K562 (cell line): ENCODE data around the gene CNOT6. TPM values are rescaled to one million over a fixed set of nuclear protein-coding genes. Genes with fewer than 3 reads are reported as not detected.

ENCODE experiments used
- AFF1 ChIP-seq, 2 experiments: fragments of 450-650 bp; IDR thresholded peaks; 2 replicates each; pipeline ENCODE4 v1.6.1; 2018; ENCODE audit warnings: mild to moderate bottlenecking in 2 of 2, low read depth in 1 of 2; ENCODE audit not compliant: partially characterized antibody in 2 of 2
- CHAMP1 ChIP-seq: fragments of 450-650 bp; IDR thresholded peaks from 2 replicates; pipeline ENCODE4 v1.6.1; 2016; ENCODE audit warnings: mild to moderate bottlenecking
- ETS1 ChIP-seq: conservative IDR thresholded peaks from 2 replicates; pipeline ENCODE4 v1.6.1; 2011; ENCODE audit warnings: low read depth, mild to moderate bottlenecking, low read length; ENCODE audit not compliant: control insufficient read depth
- FOXA1 ChIP-seq: fragments of 450-650 bp; IDR thresholded peaks from 2 replicates; pipeline ENCODE4 v1.6.1; 2016; ENCODE audit warnings: mild to moderate bottlenecking, borderline replicate concordance
- HCFC1 ChIP-seq: IDR thresholded peaks from 2 replicates; pipeline ENCODE4 v1.6.1; 2012; ENCODE audit warnings: low read depth, low read length, improper control_type of control experiment
- KDM4B ChIP-seq, 2 experiments: fragments of 450-650 bp in 1 of 2; sonication (generic) in 1 of 2; IDR thresholded peaks; 2 replicates each; pipeline ENCODE4 v1.6.1; 2016 to 2017; ENCODE audit warnings: borderline replicate concordance in 2 of 2, antibody characterized with exemption in 1 of 2, low read depth in 1 of 2, mild to moderate bottlenecking in 1 of 2
- NCOA6 ChIP-seq: fragments of 450-650 bp; IDR thresholded peaks from 2 replicates; pipeline ENCODE4 v1.6.1; 2017; ENCODE audit warnings: mild to moderate bottlenecking
- PCBP1 ChIP-seq: fragments of 200-400 bp; formaldehyde crosslinking; IDR thresholded peaks from 2 replicates; pipeline ENCODE4 v1.6.1; 2018; ENCODE audit warnings: mild to moderate bottlenecking, low read depth, low read length; ENCODE audit not compliant: poor library complexity, severe bottlenecking
- U2AF2 ChIP-seq: fragments of 200-400 bp; formaldehyde crosslinking; optimal IDR thresholded peaks from 2 replicates; pipeline ENCODE3; 2017; ENCODE audit warnings: low read depth, mild to moderate bottlenecking, low read length
- ZKSCAN8 ChIP-seq: fragments of 200-800 bp; sonication (Bioruptor generic); IDR thresholded peaks from 2 replicates; pipeline ENCODE4 v1.6.1; 2016; ENCODE audit warnings: missing genetic modification characterization, missing compliant biosample characterization
- ZNF408 ChIP-seq: fragments of 250-450 bp; sonication (Bioruptor Pico); IDR thresholded peaks from 2 replicates; pipeline ENCODE4 v1.4.0; 2020; ENCODE audit warnings: low read depth, mild to moderate bottlenecking, moderate library complexity
- ZNF449 ChIP-seq: fragments of 250-450 bp; sonication (Bioruptor Pico); IDR thresholded peaks from 2 replicates; pipeline ENCODE4 v1.8.0; 2022; ENCODE audit warnings: moderate library complexity, mild to moderate bottlenecking, inconsistent platforms
- polyA plus RNA-seq, 8 experiments: library from polyadenylated mRNA; depleted of rRNA in 4 of 8; stranded (reverse) in 5 of 8; unstranded in 3 of 8; fragments of >200 nt; fragmentation: Nextera tagmentation in 2 of 8; fragmentation: Illumina TruSeq in 1 of 8; extraction: Ambion mirVana in 2 of 8; extraction: Trizol in 1 of 8; gene quantifications; 2 replicates each; pipeline versions ENCODE4 v1.2.1 to v1.2.3, GENCODE V29; 2011 to 2014; ENCODE audit warnings: inconsistent platforms in 1 of 8, missing spikeins in 1 of 8
- total RNA-seq, 7 experiments: library from RNA; depleted of rRNA in 6 of 7; stranded (reverse); fragments of >200 nt in 6 of 7; fragmentation: Illumina TruSeq in 2 of 7; extraction: Trizol in 2 of 7; gene quantifications; 2 replicates each; pipeline versions ENCODE4 v1.2.1 to v1.2.3, GENCODE V29; 2011 to 2021; ENCODE audit warnings: low replicate concordance in 1 of 7

Gene CNOT6
- total and polyA plus RNA-seq, 9 of the 15 experiments (the other 6 are each of a cell fraction or from before 2014, with no cell fraction given) = 4.9 to 32.4 (median 14.0) TPM

- TF ChIP-seq AFF1 (IDR thresholded peaks at IDR 0.05; ENCODE audit: low read depth in 1 of 2, partially characterized antibody in 2 of 2) (peak; percentile 50 to 76), HCFC1 (no peak), FOXA1 (no peak), PCBP1 (no peak), ZNF449 (CRISPR knock-in tag) (0 out of 2 replicates have a peak, but pooled peaks have one; percentile 3), KDM4B (IDR thresholded peaks at IDR 0.05; ENCODE audit: borderline replicate concordance in 2 of 2, low read depth in 1 of 2) (no peak), CHAMP1 (0 out of 2 replicates have a peak, but pooled peaks have one; percentile 36), ZNF408 (CRISPR knock-in tag) (no peak), U2AF2 (no peak), NCOA6 (no peak), ZKSCAN8 (CRISPR knock-in tag) (no peak), ETS1 (no peak)
Observed at GRCh38 chr5:180553530-180553929, 59.4 kb downstream of the CNOT6 start (continued).
